ENCODE results near the gene CLEC17A. TPM values are rescaled to one million over a fixed set of nuclear protein-coding genes. Genes with fewer than 3 reads are reported as not detected.
"Not testable (repeated sequence)": the region's sequence is repeated elsewhere in the genome, so short reads cannot be mapped to it uniquely, and the experiment has no call there.

CLEC17A gene
- polyA plus RNA-seq, 1 experiment: not detected

- H3K36me3 ChIP-seq (ENCODE audit: control insufficient read depth, insufficient read depth, low read length); POLR2A ChIA-PET; H3K4me3 ChIP-seq (ENCODE audit: low read depth, low read length); H3K27me3 ChIP-seq (ENCODE audit: control insufficient read depth, insufficient read depth, low read length); DNase-seq (ENCODE audit: low read depth): not testable (repeated sequence)
- CTCF ChIA-PET: interaction anchor here (1.0 to 1.2 kb wide), 2 partner anchors 8 to 23 kb away, joined by 3 read pairs; no protein-coding TSS in a partner anchor
- peak; percentile 43 for TF ChIP-seq CTCF (IDR thresholded peaks at IDR 0.05; ENCODE audit: insufficient read depth, low read depth, low read length)
Measured at GRCh38 chr19:14551134-14552005, 31.5 kb upstream of the CLEC17A start.

- H3K4me3 ChIP-seq (ENCODE audit: low read depth, low read length); H3K36me3 ChIP-seq (ENCODE audit: control insufficient read depth, insufficient read depth, low read length); H3K27me3 ChIP-seq (ENCODE audit: control insufficient read depth, insufficient read depth, low read length); CTCF ChIA-PET; POLR2A ChIA-PET; DNase-seq (ENCODE audit: low read depth): not testable (repeated sequence)
Measured at GRCh38 chr19:14552006-14552360, 30.9 kb upstream of the CLEC17A start.

- CTCF ChIA-PET: interaction anchor here (0.5 to 4.5 kb wide), 3 partner anchors 12 to 90 kb away, joined by 3 to 62 read pairs (median 4); partner anchors contain the start of gene NDUFB7
- no peaks in the 10 kb centered on the region for H3K27me3 ChIP-seq (ENCODE audit: control insufficient read depth, insufficient read depth, low read length)
- H3K4me3 ChIP-seq (ENCODE audit: low read depth, low read length): no peak overlapping the region
- DNase-seq (ENCODE audit: low read depth): no peak
- TF ChIP-seq CTCF (IDR thresholded peaks at IDR 0.05; ENCODE audit: insufficient read depth, low read depth, low read length): no peak
- no peaks in the 10 kb centered on the region; the same call in 1 of the 2 replicates for H3K36me3 ChIP-seq (ENCODE audit: control insufficient read depth, insufficient read depth, low read length)
- POLR2A ChIA-PET: no interaction called here
Measured at GRCh38 chr19:14553042-14553938, 29.6 kb upstream of the CLEC17A start.

- ChIA-PET CTCF (interaction anchor here (1.2 to 4.5 kb wide), 2 partner anchors 13 to 15 kb away, joined by 3 to 62 read pairs; partner anchors contain the start of gene NDUFB7), POLR2A (no interaction called here)
- TF ChIP-seq CTCF (IDR thresholded peaks at IDR 0.05; ENCODE audit: insufficient read depth, low read depth, low read length): no peak
- Histone ChIP-seq H3K4me3 (ENCODE audit: low read depth, low read length) (no peak overlapping the region), H3K36me3 (ENCODE audit: control insufficient read depth, insufficient read depth, low read length) (no peaks in the 10 kb centered on the region), H3K27me3 (ENCODE audit: control insufficient read depth, insufficient read depth, low read length) (no peaks in the 10 kb centered on the region)
- DNase-seq (ENCODE audit: low read depth): no peak
Measured at GRCh38 chr19:14553939-14554243, 29.0 kb upstream of the CLEC17A start.

GRCh38 chr19:14554382-14554812 lies 28.5 kb upstream of the CLEC17A start:
- no peak overlapping the region for H3K4me3 ChIP-seq (ENCODE audit: low read depth, low read length)
- no peak for DNase-seq (ENCODE audit: low read depth)
- no peaks in the 10 kb centered on the region for H3K27me3 ChIP-seq (ENCODE audit: control insufficient read depth, insufficient read depth, low read length)
- ChIA-PET CTCF (interaction anchor here (1.2 to 4.5 kb wide), 2 partner anchors 13 to 15 kb away, joined by 3 to 62 read pairs; partner anchors contain the start of gene NDUFB7), POLR2A (no interaction called here)
- no peaks in the 10 kb centered on the region for H3K36me3 ChIP-seq (ENCODE audit: control insufficient read depth, insufficient read depth, low read length)
- TF ChIP-seq CTCF (IDR thresholded peaks at IDR 0.05; ENCODE audit: insufficient read depth, low read depth, low read length): no peak
